HepG2 (cell line): ENCODE results near the gene KISS1R. TPM values are rescaled to one million over a fixed set of nuclear protein-coding genes. Genes with fewer than 3 reads are reported as not detected.

ENCODE experiments used
- CTCF ChIP-seq: sonication (generic); formaldehyde crosslinking; IDR thresholded peaks from 2 replicates; pipeline ENCODE4 v1.5.0; 2020; ENCODE audit warnings: mild to moderate bottlenecking, missing genetic modification reagents, moderate library complexity
- MED1 ChIP-seq: sonication (generic); formaldehyde crosslinking; IDR thresholded peaks from 2 replicates; pipeline ENCODE4 v1.4.0; 2020; ENCODE audit warnings: missing genetic modification reagents
- MIER2 ChIP-seq: IDR thresholded peaks from 2 replicates; pipeline ENCODE4 v1.6.1; 2016; ENCODE audit warnings: missing biosample characterization, missing genetic modification reagents
- NCOA1 ChIP-seq: sonication (generic); formaldehyde crosslinking; IDR thresholded peaks from 2 replicates; pipeline ENCODE4 v1.9.0; 2021; ENCODE audit warnings: missing genetic modification reagents
- NFKBIZ ChIP-seq: IDR thresholded peaks from 2 replicates; pipeline ENCODE4 v1.6.1; 2018; ENCODE audit warnings: missing genetic modification reagents, missing compliant biosample characterization
- PRDM10 ChIP-seq: sonication (generic); formaldehyde crosslinking; IDR thresholded peaks from 2 replicates; pipeline ENCODE4 v1.4.0; 2020; ENCODE audit warnings: low read depth, missing genetic modification reagents
- SETDB1 ChIP-seq: sonication (generic); formaldehyde crosslinking; IDR thresholded peaks from 2 replicates; pipeline ENCODE4 v1.5.1; 2020; ENCODE audit warnings: missing genetic modification reagents, mild to moderate bottlenecking, borderline replicate concordance
- TEAD3 ChIP-seq: optimal IDR thresholded peaks from 2 replicates; pipeline ENCODE3; 2016; ENCODE audit warnings: borderline replicate concordance
- TFDP1 ChIP-seq: IDR thresholded peaks from 2 replicates; pipeline ENCODE4 v1.6.1; 2016; ENCODE audit warnings: missing compliant biosample characterization, missing genetic modification reagents, borderline replicate concordance
- ZBTB33 ChIP-seq: sonication (generic); formaldehyde crosslinking; IDR thresholded peaks from 2 replicates; pipeline ENCODE4 v1.4.0; 2020; ENCODE audit warnings: missing genetic modification reagents
- ZBTB46 ChIP-seq: sonication (generic); formaldehyde crosslinking; IDR thresholded peaks from 2 replicates; pipeline ENCODE4 v1.4.0; 2020; ENCODE audit warnings: mild to moderate bottlenecking, missing genetic modification reagents, borderline replicate concordance
- ZNF343 ChIP-seq: sonication (generic); formaldehyde crosslinking; IDR thresholded peaks from 2 replicates; pipeline ENCODE4 v1.4.0; 2020; ENCODE audit warnings: mild to moderate bottlenecking, missing genetic modification reagents
- ZNF570 ChIP-seq: sonication (generic); formaldehyde crosslinking; IDR thresholded peaks from 2 replicates; pipeline ENCODE4 v1.4.0; 2020; ENCODE audit warnings: mild to moderate bottlenecking, missing genetic modification reagents, borderline replicate concordance
- ZNF687 ChIP-seq: sonication (generic); formaldehyde crosslinking; IDR thresholded peaks from 2 replicates; pipeline ENCODE4 v1.5.1; 2020; ENCODE audit warnings: mild to moderate bottlenecking, missing genetic modification reagents, moderate library complexity
- ZNF839 ChIP-seq: sonication (generic); formaldehyde crosslinking; IDR thresholded peaks from 2 replicates; pipeline ENCODE4 v1.4.0; 2020; ENCODE audit warnings: missing genetic modification reagents, mild to moderate bottlenecking, borderline replicate concordance
- polyA plus RNA-seq, 8 experiments: library from polyadenylated mRNA; depleted of rRNA in 3 of 8; stranded (reverse) in 7 of 8; unstranded in 1 of 8; fragments of >200 nt; fragmentation: Illumina TruSeq in 4 of 8; extraction: Trizol in 4 of 8; gene quantifications; 2 replicates each; pipeline versions ENCODE4 v1.2.1 to v1.2.3, GENCODE V29; 2011 to 2016; ENCODE audit warnings: low read depth in 4 of 8, missing spikeins in 1 of 8, mixed read lengths in 1 of 8; ENCODE audit not compliant: insufficient read depth in 1 of 8
- total RNA-seq, 5 experiments: library from RNA; depleted of rRNA; stranded (reverse); fragments of >200 nt; fragmentation: Illumina TruSeq; extraction: Trizol; gene quantifications; 2 replicates each; pipeline ENCODE4 v1.2.3, GENCODE V29; 2016; ENCODE audit warnings: low read depth in 1 of 5

KISS1R gene
- total and polyA plus RNA-seq, 2 of the 13 experiments (the other 11 are each of a cell fraction or from before 2014, with no cell fraction given), result 1.1 to 10.2 TPM

- peak; percentile 55; the same call in 1 of the 2 replicates for TF ChIP-seq MED1
- no peak; the same call in 1 of the 2 replicates for TF ChIP-seq NCOA1 (CRISPR knock-in tag)
- no peak for TF ChIP-seq ZNF839 (CRISPR knock-in tag)
- TF ChIP-seq NFKBIZ (CRISPR knock-in tag), result no peak
- TF ChIP-seq TFDP1 (CRISPR knock-in tag), result no peak
- TF ChIP-seq ZNF687 (CRISPR knock-in tag), result peak; percentile 42; the same call in 1 of the 2 replicates
- TF ChIP-seq CTCF (CRISPR knock-in tag), result peak; percentile 75
- no peak for TF ChIP-seq MIER2
- TF ChIP-seq ZNF570 (CRISPR knock-in tag), result no peak
- peak; percentile 100 for TF ChIP-seq TEAD3 (CRISPR knock-in tag)
- TF ChIP-seq ZBTB33, result peak; percentile 73; the same call in 1 of the 2 replicates
- TF ChIP-seq ZNF343 (CRISPR knock-in tag), result no peak
- TF ChIP-seq PRDM10, result no peak
- TF ChIP-seq ZBTB46 (CRISPR knock-in tag), result no peak
- TF ChIP-seq SETDB1 (CRISPR knock-in tag), result no peak
These were observed 42.9 kb downstream of the KISS1R start (continued) for GRCh38 chr19:960020-960419.
